Fibroblast of upper back skin (primary cell): ENCODE measurements around the gene SLC22A7.
"Not testable (repeated sequence)": the region's sequence is repeated elsewhere in the genome, so short reads cannot be mapped to it uniquely, and the experiment has no call there.

Source experiments
- DNase-seq: peaks from one replicate; pipeline ENCODE4 v3.0.0-alpha.2; 2013

SLC22A7 gene

GRCh38 chr6:43303751-43304331, 5.8 kb downstream of the SLC22A7 start:
- no peak for DNase-seq

- DNase-seq: no peak
These were observed 6.3 kb downstream of the SLC22A7 start for GRCh38 chr6:43304361-43304760.

- no peak for DNase-seq
These were observed 6.8 kb downstream of the SLC22A7 start for GRCh38 chr6:43304882-43305281.

- no peak for DNase-seq
These were observed 8.0 kb downstream of the SLC22A7 start for GRCh38 chr6:43306086-43306485.

- DNase-seq: no peak
These were observed 9.5 kb downstream of the SLC22A7 start for GRCh38 chr6:43307451-43308100.

- DNase-seq: peak; percentile 53
These were observed 10.3 kb downstream of the SLC22A7 start, which contains the start of gene CRIP3 for GRCh38 chr6:43308101-43308989. CRIP3 (minus strand) TSS chr6:43308826; CDS start chr6:43308792, 34 bp downstream.

- DNase-seq: no peak
These were observed 11.0 kb downstream of the SLC22A7 start for GRCh38 chr6:43308990-43309477.

GRCh38 chr6:43310134-43310533, 12.1 kb downstream of the SLC22A7 start:
- no peak for DNase-seq

GRCh38 chr6:43310624-43311023, 12.6 kb downstream of the SLC22A7 start:
- DNase-seq: no peak

GRCh38 chr6:43311666-43312065, 13.6 kb downstream of the SLC22A7 start:
- DNase-seq: no peak

GRCh38 chr6:43313813-43314212, 15.8 kb downstream of the SLC22A7 start:
- DNase-seq: no peak

- DNase-seq: no peak
These were observed 20.0 kb downstream of the SLC22A7 start for GRCh38 chr6:43318011-43318410.

GRCh38 chr6:43325876-43326275, 27.8 kb downstream of the SLC22A7 start:
- no peak for DNase-seq

GRCh38 chr6:43328528-43328927, 30.5 kb downstream of the SLC22A7 start:
- no peak for DNase-seq

- no peak for DNase-seq
These were observed 33.4 kb downstream of the SLC22A7 start for GRCh38 chr6:43331470-43331869.

- no peak for DNase-seq
These were observed 33.8 kb downstream of the SLC22A7 start for GRCh38 chr6:43331891-43332290.

- peak; percentile 73 for DNase-seq
These were observed 36.5 kb downstream of the SLC22A7 start for GRCh38 chr6:43334466-43335095.

GRCh38 chr6:43335469-43335868, 37.4 kb downstream of the SLC22A7 start:
- no peak for DNase-seq

- DNase-seq: no peak
These were observed 38.3 kb downstream of the SLC22A7 start for GRCh38 chr6:43336382-43336781.

- DNase-seq: no peak
These were observed 40.2 kb downstream of the SLC22A7 start for GRCh38 chr6:43338243-43338642.

GRCh38 chr6:43339168-43339567, 41.1 kb downstream of the SLC22A7 start:
- no peak for DNase-seq

- DNase-seq: not testable (repeated sequence)
These were observed 48.2 kb downstream of the SLC22A7 start for GRCh38 chr6:43346243-43346642.

- DNase-seq: no peak
These were observed 49.0 kb downstream of the SLC22A7 start for GRCh38 chr6:43347021-43347420.
